GM21360 (cell line): Measurements from ENCODE around the gene RBPJ.

ENCODE experiments used
- ATAC-seq: cut with Tn5 transposase; IDR thresholded peaks from one replicate; pipeline ENCODE4 v1.9.1; 2021; ENCODE audit warnings: mild to moderate bottlenecking, moderate library complexity; ENCODE audit not compliant: unreplicated experiment

The RBPJ gene

DNA sequence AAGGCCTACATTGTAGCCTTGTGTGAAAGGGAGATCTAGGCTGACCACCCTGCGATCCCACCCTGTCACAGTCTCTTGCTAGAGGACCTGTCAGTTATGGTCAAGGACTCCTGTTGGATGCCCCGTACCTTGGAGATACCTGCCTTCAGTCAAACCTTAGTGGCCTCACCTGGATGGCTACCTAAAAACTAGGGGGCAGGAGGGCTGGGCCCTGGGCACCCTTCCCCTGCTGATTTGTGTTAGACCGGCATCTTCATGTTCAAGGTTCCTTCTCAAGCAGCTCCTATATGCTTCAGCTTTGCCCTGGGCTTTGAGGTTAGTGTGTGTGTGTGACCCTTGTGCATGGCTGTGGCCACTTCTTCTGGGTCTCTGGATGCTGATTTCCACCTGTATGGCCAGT is 134.1 kb downstream of the RBPJ start:
- ATAC-seq, result no peak

DNA sequence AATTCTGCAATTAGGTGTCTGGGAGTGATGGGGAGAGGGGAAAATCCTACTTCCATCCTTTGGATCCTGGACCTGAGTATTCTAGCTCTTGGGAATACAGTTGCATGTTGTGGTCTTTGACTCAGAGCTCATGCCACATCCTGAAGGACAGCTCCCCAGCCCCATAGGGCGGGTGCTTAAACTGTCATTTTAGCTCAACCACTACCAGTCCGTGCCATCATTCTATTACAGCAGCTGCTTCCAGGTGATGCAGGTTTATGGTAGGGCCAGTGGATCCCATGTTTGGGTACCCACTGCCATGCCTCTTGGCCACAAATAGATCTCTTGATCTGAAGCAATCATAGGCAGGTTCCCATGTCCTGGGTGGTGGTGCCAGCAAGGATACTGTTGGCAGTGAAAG is 134.8 kb downstream of the RBPJ start:
- ATAC-seq, result no peak

DNA sequence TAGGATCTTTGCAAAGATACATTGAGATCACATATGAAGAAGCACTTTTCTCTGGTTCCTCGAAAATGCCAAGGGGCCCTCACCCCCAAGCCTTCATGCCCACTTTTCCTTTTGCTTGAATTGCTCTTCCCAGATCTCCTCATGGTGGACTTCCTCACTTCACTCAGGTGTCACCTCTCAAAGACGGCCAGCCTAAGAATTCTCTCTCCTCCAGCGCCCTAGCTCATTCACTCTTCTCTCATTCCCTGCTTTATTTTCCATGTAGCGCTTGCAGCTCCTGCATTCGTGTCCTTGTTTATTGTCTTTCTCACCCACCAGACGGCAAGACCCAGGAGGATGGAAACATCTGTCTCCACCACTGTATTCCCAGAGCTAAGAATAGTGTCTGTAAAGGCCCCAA is 136.6 kb downstream of the RBPJ start:
- no peak for ATAC-seq

DNA sequence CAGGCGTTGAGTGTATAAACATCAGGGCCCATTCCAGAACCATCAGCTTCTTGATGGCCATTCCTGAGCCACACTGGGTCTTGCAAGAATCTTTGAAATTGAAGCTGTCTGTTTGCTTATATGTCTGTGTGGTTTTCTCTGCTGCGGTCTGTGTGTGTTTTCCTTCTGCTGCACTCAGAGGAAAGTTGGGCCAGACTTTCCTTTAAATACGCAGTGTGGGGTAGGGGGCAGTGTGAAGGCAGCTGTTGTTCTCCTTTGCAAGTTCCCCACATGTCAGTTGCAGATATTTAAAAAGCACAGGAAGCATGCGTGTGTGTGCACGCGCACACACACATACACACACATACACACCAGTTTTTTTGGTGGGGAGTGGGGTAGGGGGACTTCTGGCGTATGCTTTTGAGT is 137.3 kb downstream of the RBPJ start:
- ATAC-seq, result no peak

DNA sequence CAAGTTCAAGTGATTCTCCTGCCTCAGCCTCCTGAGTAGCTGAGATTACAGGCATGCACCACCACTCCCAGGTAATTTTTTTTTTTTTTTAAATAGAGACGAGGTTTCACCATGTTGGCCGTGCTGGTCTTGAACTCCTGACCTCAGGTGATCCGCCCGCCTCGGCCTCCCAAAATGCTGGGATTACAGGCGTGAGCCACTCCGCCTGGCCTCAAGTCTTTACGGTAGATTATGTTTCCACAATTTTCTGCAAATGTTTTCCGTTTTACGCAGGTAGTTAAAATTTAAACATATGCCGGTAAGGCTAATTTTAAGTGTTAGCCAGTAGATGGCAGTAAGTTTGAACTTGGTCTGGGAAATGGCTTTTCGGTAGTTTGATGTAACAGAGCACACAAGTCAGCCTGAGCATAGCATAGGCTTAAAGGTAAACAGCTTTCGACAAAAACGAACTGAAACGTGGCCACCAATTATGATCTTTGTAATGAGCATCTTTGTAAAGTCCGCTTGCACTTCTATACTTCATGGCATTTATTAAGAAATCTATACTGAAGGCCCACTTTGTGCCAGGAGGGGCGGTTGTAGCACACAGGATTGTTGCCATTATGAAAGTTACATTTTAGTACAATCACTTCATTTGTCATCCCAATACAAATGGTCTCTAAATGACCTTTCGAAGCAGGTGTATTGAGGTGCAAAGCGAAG is 138.4 kb downstream of the RBPJ start:
- no peak for ATAC-seq

DNA sequence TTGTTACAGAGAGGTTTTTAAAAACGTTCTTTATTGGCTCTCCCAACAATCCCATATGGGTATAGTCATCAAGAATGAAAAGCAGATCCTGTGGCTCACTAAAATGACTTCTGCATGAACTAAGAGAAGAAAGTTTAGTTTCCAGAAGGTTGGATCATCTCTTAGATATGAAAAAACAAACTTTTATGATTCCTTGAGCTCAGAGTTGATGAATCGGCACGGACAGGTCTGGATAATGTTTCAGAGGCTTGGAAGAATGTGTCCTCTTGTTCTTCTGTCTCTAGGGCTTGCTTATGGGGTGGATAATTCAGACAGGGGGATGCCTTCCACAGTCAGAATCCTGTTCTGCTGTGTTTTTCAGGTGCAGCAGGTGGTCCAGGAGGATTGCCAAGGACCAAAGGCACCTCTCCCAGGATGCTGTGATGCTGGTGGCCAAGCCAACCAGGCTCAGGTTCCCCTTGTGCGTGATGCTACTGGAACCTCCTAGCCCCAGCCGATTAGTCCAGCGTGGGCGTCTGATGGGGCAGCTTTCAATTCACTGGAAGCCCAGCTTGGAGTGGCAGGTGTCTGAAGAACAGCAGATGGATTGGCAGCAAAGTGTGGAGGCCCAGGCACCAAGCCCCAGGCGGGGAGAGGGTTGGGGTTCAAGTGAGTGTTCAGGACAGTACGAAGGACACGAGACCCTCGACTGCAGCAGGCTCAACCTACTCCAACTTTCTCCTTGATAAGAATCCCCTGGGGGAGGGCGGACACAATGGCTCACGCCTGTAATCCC is 139.1 kb downstream of the RBPJ start:
- no peak for ATAC-seq

DNA sequence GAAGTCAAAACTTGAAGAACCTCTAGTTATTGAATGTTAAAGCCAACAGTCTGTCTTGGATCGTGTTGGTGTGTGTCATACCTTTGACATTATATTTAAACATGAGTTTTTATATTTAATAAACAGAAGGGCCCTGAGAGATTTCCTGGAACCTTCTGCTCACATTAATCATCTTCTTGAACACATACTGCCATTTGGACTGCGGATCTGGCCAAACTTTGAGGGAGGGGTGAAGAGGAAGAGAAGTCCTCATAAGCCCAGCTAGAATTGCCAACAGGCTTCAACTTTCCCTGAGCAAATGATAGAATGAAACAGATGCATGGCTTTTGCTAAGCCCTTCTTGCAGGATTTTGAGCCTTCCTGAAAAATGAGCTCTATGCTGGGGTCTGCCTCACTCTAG is 142.1 kb downstream of the RBPJ start:
- no peak for ATAC-seq

DNA sequence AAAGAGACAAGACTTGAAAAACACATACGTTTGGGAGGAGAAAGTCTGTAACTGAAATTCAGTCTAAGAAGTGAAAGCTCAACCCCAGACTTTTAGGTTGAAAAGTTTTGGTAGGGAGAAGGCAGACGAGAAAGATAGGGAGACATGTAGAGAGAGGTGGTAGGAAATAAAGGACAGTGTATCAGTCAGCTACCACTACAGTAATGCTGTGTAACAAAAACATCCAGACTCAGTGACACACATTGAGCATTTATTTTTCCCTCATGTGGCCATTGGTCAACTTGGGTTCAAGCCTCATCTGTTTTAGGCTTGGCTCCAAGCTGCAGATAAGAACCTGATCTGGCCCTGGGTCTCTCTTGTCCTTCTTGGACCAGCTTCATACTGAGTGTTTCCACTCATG is 142.6 kb downstream of the RBPJ start:
- ATAC-seq, result no peak

DNA sequence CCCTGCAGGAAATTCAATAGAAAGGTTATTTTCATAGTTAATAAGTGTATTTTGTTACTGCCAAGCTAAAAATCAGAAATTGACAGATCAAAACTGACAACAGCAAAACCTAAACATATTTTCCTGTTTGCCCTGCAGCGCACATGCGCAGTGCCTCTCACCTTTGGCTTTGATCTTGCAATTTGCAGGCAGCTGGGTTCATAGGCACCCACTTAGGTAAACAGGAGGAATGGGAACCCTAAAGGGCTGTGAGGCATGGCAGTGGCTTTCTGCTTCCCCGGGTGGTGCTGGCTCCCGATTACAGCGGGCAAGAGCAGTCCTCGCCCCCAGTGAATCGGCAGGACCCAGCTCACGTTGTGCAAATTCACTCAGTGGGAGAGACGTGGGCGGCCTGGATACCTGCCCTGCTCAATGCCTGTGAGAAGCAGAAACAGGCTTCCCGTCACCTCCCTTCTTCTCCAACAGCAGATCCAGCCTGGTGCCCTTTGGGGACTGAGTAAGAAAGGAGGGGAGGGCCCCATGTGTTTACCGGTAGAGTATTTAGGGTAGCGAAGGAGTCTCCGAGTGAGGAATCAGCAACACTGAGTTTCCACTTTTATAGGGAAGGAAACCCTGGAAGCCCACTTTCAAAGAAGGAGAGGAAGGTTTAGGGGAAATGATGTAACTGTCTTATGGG is 143.7 kb downstream of the RBPJ start:
- no peak for ATAC-seq

DNA sequence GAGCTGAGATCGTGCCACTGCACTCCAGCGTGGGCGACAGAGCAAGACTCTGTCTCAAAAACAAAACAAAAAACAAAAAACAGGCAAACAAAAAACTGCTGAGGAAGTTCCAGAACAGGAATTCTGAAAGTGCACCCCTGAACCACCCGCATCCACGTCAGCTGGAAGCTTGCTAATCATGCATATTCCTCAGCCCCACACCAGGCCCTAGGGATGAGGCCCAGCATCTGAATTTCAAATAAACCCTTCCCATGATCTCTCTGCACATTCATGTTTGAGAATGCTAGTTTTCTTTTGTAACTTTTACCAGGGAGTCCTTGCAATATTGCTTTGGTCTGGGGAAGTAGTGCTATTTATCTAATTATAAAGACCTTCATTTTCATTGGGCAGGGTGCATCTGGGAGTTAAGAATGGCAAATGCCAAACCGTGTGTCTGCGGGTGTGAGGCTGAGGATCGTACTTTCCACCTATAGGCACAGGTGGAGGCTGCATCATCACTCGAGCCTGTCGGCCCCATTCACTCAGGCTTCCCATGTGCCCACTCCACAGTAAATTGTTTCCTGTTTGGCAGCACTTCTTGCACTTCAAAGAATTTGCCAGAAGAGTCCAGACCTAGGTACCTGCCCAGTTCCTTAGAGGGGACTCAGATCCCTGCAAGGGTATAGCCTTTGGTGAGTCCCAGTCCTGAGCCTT is 145.9 kb downstream of the RBPJ start:
- no peak for ATAC-seq

DNA sequence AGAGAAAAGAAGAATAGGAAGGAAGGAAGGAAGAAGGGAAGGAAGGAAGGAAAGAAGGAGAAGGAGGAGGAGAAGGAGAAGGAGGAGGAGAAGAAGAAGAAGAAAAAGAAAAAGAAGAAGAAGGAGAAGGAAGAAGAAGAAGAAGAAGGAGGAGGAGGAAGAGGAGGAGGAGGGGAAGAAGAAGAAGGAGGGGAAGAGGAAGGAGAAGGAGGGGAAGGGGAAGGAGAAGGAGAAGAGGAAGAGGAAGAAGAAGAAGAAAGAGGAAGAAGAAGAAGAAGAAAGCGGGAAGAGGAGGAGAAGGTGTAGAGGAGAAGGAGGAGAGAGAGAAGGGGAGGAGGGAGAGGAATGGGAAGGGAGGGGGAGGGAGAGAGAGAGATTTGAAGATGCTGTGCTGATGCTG is 146.9 kb downstream of the RBPJ start:
- ATAC-seq, result no peak

DNA sequence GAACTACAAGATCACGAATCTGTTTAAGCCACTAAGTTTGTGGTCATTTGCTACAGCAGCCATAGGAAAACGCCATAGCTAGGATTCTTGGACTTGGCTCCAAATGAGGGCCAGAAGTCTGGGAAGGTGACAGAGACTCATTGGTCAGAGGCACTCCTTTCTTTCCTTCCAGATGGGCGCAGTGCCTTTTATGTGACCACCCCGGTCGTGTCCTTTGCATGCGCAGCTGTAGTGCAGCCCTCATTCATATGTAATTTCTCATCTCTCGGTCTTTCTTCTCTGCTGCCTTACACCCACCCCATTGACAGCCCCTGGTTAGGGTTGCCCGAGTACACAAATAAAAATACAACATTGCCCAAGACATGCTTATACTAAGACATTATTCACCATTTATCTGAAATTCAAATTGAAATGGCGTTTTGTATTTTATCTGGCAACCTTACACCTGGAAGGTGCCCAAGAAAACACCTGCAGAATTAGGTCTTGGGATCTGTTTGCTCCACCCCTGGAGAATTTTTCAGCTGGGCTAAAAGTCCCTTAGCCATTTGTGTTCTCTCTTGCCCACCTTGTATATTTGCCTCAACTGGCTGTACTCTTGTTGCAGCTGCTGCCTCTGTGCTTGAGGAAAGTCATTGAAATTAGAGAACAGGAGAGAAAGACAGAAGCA is 147.6 kb downstream of the RBPJ start:
- ATAC-seq, result no peak

DNA sequence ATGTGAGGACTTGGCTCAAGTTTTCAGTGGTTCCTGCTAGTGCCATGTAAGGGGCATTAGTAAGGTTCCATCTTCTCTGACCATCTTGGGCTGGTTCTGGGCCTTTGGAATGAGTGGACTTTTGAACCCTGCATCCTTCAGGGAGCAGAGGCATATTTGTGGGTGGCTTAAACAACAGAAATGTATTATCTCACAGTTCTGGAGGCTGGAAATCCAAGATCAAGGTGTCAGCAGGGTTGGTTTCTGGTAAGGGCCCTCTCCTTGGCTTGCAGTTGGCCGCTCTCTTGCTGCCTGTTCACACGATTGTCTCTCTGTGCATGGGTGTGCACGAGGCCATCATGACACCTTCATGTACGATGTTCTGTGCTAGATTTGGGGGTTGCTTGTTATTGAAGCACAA is 148.2 kb downstream of the RBPJ start:
- no peak for ATAC-seq

DNA sequence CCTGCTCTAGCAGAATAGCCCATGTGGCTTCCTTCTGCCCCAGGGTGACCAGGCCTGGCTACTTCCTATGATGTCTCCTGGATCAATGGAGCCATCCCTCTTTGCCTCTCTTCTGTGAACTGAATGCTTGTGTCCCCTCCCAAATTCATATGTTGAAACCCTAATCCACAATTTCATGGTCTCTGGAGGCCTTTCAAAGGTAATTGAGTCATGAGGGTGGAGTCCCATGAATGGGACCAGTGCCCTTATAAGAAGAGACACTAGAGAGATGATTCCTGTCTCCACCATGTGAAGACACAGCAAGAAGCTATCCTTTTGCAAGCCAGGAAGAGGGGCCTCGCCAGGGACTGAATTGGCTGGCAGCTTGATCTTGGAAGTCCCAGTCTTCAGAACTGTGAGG is 151.1 kb downstream of the RBPJ start:
- ATAC-seq, result no peak

DNA sequence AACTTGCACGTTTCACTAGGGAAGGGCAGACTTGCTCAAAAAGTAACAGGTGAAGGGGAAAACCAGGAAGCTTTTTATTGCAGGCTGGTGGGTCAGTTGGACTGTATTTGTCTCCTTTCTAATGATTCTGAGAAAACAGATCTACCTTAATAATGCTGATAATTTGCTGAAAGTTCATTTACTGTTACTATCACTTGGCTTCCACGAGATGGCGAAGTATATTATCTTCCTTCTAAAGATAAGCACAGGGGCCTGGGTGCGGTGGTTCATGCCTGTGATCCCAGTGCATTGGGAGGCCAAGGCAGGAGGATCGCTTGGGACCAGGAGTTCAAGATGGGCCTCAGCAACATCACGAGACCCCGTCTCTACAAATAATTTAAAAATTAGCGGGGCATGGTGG is 153.1 kb downstream of the RBPJ start:
- ATAC-seq, result no peak

DNA sequence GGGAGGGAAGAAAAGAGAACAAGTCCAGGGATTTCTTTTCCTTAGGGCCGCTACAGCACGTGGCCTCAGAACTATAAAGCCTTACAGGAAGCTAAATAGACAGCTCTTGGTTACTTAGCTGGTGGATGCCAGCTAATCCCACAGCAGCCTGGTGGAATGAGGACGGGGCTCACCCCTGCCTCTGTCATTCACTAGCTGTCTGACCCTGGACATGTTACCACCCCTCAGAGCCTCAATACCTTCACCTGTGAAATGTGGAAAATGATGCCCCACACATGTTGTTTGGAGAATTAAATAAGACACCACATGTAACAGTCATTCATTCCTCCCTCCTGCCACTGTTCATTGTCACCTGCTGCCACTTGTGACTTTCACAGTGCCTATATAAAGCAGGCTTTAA is 153.7 kb downstream of the RBPJ start:
- ATAC-seq, result no peak

DNA sequence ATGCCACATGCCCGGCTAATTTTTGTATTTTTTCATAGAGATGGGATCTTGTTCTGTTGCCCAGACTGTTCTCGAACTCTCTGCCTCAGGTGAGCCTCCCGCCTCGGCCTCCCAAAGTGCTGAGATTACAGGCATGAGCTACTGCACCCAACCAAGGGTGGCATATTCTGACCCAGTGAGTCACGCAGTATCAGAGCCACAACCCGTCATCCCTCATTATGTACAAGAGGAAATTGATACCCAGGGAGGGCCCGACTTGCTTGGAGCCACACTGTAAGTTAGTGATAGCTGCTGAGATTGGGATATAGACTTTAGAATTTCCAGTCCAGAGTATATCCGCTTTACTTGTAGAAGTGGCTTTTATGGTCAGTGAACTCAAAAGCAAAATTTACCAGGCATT is 154.9 kb downstream of the RBPJ start:
- ATAC-seq, result no peak

DNA sequence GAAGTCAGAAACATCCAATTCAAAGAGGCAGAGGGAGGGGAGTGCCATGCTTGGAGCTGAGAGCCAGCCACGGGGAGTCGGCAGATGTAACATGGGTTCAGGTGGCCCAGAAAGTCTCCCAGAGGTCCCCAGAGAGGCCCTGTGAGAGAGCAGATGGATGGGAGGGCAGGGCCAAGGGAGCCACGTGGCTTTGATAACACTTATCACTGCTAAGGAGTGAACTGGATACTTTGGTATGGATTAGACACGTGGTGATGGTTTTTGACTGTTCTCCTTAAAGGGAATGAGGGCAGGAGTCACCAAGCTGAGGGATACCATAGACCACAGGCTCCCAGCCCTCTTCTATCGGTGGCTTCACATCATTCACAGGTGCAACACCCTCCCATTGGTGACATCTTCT is 155.7 kb downstream of the RBPJ start:
- ATAC-seq, result no peak

DNA sequence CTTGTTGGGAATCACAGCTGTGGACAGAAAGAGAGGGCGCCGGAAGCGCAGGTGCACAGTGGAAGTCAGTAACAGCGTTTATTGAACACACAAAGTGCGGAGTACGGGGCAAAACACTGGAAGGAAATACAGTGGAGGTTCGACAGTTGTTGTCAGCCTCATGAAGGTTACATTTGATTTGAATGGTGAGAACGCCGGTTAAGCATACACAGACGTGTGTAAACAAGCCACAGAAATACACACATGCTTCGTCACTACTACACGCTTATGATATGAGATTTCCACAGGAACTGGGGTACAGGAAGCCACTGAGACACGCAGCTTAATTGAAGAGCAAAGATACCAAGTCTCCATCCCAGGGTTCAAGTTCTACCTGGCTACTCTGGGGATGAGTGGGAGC is 157.5 kb downstream of the RBPJ start:
- ATAC-seq, result no peak

DNA sequence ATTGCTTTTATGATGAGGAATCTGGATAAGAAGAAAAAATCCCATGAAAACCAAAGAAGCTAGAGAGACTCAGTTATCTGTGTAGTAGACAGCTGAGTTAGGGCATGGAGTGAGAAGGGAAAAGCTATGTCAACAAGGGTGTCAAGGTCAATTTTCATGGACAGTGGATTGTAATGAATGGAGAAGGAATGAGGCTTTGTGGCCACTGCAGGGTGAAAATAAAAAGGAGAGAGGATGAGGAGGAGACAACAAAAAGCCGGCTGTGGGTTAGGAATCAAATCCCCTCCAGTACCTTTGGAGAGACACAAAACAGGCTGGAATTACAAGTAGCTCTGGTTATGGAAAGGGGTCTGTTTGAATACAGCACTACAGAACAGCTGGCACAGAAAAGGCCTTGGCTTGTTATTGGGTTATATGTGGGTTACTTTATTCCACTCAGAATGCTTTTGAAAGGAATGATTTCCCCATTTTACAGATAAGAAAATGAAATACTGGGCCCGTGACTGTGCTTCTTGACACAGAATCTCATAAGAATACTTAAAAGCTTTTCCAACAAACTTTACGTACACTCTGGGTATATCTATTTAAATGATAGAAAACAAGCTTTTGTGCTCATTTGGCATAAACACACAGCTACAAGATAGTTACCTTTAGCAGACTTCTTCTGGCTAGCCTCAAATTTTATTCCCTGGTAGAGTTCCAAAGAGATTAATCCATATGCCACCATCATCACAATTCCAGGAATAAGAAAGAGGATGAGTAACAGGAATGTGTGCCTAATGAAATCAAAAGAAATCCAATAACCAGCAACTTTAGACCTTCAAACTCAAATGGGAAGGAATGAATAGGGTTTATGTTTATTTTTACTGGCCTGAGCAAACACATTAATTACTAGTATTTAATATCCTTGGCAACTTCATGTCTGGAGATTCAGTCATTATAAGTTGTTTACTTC is 162.0 kb downstream of the RBPJ start:
- no peak for ATAC-seq
